ENCODE results near the gene SLC33A1. TPM values are rescaled to one million over a fixed set of nuclear protein-coding genes. Genes with fewer than 3 reads are reported as not detected.
"Not testable (repeated sequence)": the region's sequence is repeated elsewhere in the genome, so short reads cannot be mapped to it uniquely, and the experiment has no call there.

SLC33A1 gene
- total RNA-seq, 1 donor: 30.3 TPM

- no peaks in the 10 kb centered on the region for H3K9me3 ChIP-seq (ENCODE audit: low read depth, low read length)
- peaks cover 24% of the 10 kb centered on the region for H3K4me1 ChIP-seq (ENCODE audit: insufficient read depth, low read length)
- no peaks in the 10 kb centered on the region for H3K27me3 ChIP-seq (ENCODE audit: insufficient read depth, low read length)
- peak overlapping the region; percentile 87 for H3K4me3 ChIP-seq (ENCODE audit: low read length)
Measured at GRCh38 chr3:155870945-155871745, 16.9 kb upstream of the SLC33A1 start.

- H3K9me3 ChIP-seq (ENCODE audit: low read depth, low read length): no peaks in the 10 kb centered on the region
- H3K27me3 ChIP-seq (ENCODE audit: insufficient read depth, low read length): no peaks in the 10 kb centered on the region
- peak within 1 kb of the TSS; percentile 87 for H3K4me3 ChIP-seq (ENCODE audit: low read length)
- peaks cover 24% of the 10 kb centered on the region for H3K4me1 ChIP-seq (ENCODE audit: insufficient read depth, low read length)
Measured at GRCh38 chr3:155870133-155870944, 16.1 kb upstream of the SLC33A1 start, which contains the start of gene GMPS. Gene GMPS, plus strand, starts transcription at chr3:155870650. Its CDS starts 221 bp downstream, at chr3:155870871.

GRCh38 chr3:155869691-155870090 is 15.5 kb upstream of the SLC33A1 start:
- Histone ChIP-seq H3K27me3 (ENCODE audit: insufficient read depth, low read length) (no peaks in the 10 kb centered on the region), H3K9me3 (ENCODE audit: low read depth, low read length) (no peaks in the 10 kb centered on the region), H3K4me3 (ENCODE audit: low read length) (peak overlapping the region; percentile 87), H3K4me1 (ENCODE audit: insufficient read depth, low read length) (peaks cover 24% of the 10 kb centered on the region)

GRCh38 chr3:155863072-155863784 is 9.0 kb upstream of the SLC33A1 start:
- H3K4me3 ChIP-seq (ENCODE audit: low read length): no peak overlapping the region
- no peaks in the 10 kb centered on the region for H3K27me3 ChIP-seq (ENCODE audit: insufficient read depth, low read length)
- peaks cover 14% of the 10 kb centered on the region for H3K4me1 ChIP-seq (ENCODE audit: insufficient read depth, low read length)
- H3K9me3 ChIP-seq (ENCODE audit: low read depth, low read length): no peaks in the 10 kb centered on the region

GRCh38 chr3:155862290-155862982 is 8.2 kb upstream of the SLC33A1 start:
- H3K27me3 ChIP-seq (ENCODE audit: insufficient read depth, low read length); H3K9me3 ChIP-seq (ENCODE audit: low read depth, low read length); H3K4me3 ChIP-seq (ENCODE audit: low read length): not testable (repeated sequence)
- H3K4me1 ChIP-seq (ENCODE audit: insufficient read depth, low read length): peaks cover 14% of the 10 kb centered on the region

- peaks cover 14% of the 10 kb centered on the region for H3K4me1 ChIP-seq (ENCODE audit: insufficient read depth, low read length)
- H3K27me3 ChIP-seq (ENCODE audit: insufficient read depth, low read length): no peaks in the 10 kb centered on the region
- no peak overlapping the region for H3K4me3 ChIP-seq (ENCODE audit: low read length)
- no peaks in the 10 kb centered on the region for H3K9me3 ChIP-seq (ENCODE audit: low read depth, low read length)
Measured at GRCh38 chr3:155861476-155862183, 7.4 kb upstream of the SLC33A1 start.

GRCh38 chr3:155860424-155860823 is 6.2 kb upstream of the SLC33A1 start:
- H3K4me3 ChIP-seq (ENCODE audit: low read length); H3K9me3 ChIP-seq (ENCODE audit: low read depth, low read length); H3K27me3 ChIP-seq (ENCODE audit: insufficient read depth, low read length): not testable (repeated sequence)
- H3K4me1 ChIP-seq (ENCODE audit: insufficient read depth, low read length): peaks cover 14% of the 10 kb centered on the region

GRCh38 chr3:155859859-155860258 is 5.6 kb upstream of the SLC33A1 start:
- no peaks in the 10 kb centered on the region for H3K27me3 ChIP-seq (ENCODE audit: insufficient read depth, low read length)
- peaks cover 20% of the 10 kb centered on the region for H3K4me1 ChIP-seq (ENCODE audit: insufficient read depth, low read length)
- no peaks in the 10 kb centered on the region for H3K9me3 ChIP-seq (ENCODE audit: low read depth, low read length)
- no peak overlapping the region for H3K4me3 ChIP-seq (ENCODE audit: low read length)

- Histone ChIP-seq H3K9me3 (ENCODE audit: low read depth, low read length) (no peaks in the 10 kb centered on the region), H3K27me3 (ENCODE audit: insufficient read depth, low read length) (no peaks in the 10 kb centered on the region), H3K4me1 (ENCODE audit: insufficient read depth, low read length) (peaks cover 59% of the 10 kb centered on the region), H3K4me3 (ENCODE audit: low read length) (peak overlapping the region; percentile 91)
Measured at GRCh38 chr3:155853214-155854140, 750 bp downstream of the SLC33A1 start.

GRCh38 chr3:155852341-155852740 is 1.9 kb downstream of the SLC33A1 start:
- H3K4me3 ChIP-seq (ENCODE audit: low read length): peak overlapping the region; percentile 91
- H3K4me1 ChIP-seq (ENCODE audit: insufficient read depth, low read length): peaks cover 59% of the 10 kb centered on the region
- no peaks in the 10 kb centered on the region for H3K27me3 ChIP-seq (ENCODE audit: insufficient read depth, low read length)

GRCh38 chr3:155849404-155849803 is 4.8 kb downstream of the SLC33A1 start:
- H3K4me3 ChIP-seq (ENCODE audit: low read length); H3K9me3 ChIP-seq (ENCODE audit: low read depth, low read length); H3K27me3 ChIP-seq (ENCODE audit: insufficient read depth, low read length): not testable (repeated sequence)
- peaks cover 62% of the 10 kb centered on the region for H3K4me1 ChIP-seq (ENCODE audit: insufficient read depth, low read length)

More at GRCh38 chr3:155852341-155852740, 1.9 kb downstream of the SLC33A1 start:
- H3K9me3 ChIP-seq (ENCODE audit: low read depth, low read length): no peaks in the 10 kb centered on the region

- Histone ChIP-seq H3K4me1 (ENCODE audit: insufficient read depth, low read length) (peaks cover 54% of the 10 kb centered on the region), H3K27me3 (ENCODE audit: insufficient read depth, low read length) (no peaks in the 10 kb centered on the region), H3K4me3 (ENCODE audit: low read length) (no peak overlapping the region), H3K9me3 (ENCODE audit: low read depth, low read length) (no peaks in the 10 kb centered on the region)
Measured at GRCh38 chr3:155847993-155848392, 6.2 kb downstream of the SLC33A1 start.

- no peaks in the 10 kb centered on the region for H3K27me3 ChIP-seq (ENCODE audit: insufficient read depth, low read length)
- H3K4me3 ChIP-seq (ENCODE audit: low read length): no peak overlapping the region
- peaks cover 35% of the 10 kb centered on the region for H3K4me1 ChIP-seq (ENCODE audit: insufficient read depth, low read length)
- H3K9me3 ChIP-seq (ENCODE audit: low read depth, low read length): no peaks in the 10 kb centered on the region
Measured at GRCh38 chr3:155846119-155846518, 8.1 kb downstream of the SLC33A1 start.

All from mononuclear cell (primary cell).